NAMALWA (cell line): ENCODE data around the gene CCDC106.

Source experiments
- DNase-seq: peaks from one replicate; pipeline ENCODE4 v3.0.0-alpha.2; 2015; ENCODE audit warnings: low spot score

CCDC106 gene

DNA sequence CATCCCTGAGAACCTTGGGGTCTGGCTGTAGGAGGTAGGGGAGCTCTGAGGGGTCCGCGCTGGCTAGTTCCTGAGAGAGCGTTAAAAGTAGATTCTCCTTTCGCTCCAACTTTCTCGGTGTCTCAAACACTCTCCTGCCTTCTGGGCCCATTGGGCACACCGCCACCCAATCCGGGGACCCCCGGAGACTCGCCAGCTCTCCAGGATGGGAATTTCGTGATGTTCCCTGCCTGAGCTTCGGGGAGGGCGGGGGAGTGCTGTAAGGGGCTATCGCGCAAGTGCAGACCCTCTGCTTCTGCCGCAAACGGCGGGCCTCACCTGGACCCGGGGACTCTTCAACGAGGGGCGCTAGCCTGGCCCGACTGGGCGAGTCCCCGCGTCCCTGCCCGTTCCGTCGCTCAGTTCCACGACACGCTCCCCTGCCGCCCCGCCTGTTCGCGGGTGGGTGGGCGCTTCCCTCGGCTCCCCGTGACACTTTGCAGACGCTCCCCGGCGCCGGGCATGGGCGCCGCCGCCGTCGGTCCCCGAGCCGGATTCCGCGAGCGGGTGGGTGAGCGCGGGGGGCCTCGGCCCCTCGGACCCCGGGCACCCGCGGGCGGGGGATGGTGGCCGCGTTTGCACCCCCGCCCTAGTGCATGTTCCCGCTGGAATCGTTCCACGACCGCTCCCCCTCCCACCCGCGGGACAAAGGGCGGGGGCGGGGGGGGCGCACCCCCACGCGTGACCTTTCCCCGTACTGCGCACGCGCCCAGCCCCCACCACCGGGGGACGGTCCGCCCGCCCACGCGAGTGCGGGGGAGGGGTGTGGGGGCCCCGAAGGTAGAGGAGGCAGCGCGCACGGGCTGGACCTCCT, at the start of gene CCDC106:
TSS of gene CCDC106 (plus strand) at position 481 of the 853 bp plus-strand sequence. CDS start 835 bp downstream, outside the sequence.
- peak; percentile 71 for DNase-seq

DNA sequence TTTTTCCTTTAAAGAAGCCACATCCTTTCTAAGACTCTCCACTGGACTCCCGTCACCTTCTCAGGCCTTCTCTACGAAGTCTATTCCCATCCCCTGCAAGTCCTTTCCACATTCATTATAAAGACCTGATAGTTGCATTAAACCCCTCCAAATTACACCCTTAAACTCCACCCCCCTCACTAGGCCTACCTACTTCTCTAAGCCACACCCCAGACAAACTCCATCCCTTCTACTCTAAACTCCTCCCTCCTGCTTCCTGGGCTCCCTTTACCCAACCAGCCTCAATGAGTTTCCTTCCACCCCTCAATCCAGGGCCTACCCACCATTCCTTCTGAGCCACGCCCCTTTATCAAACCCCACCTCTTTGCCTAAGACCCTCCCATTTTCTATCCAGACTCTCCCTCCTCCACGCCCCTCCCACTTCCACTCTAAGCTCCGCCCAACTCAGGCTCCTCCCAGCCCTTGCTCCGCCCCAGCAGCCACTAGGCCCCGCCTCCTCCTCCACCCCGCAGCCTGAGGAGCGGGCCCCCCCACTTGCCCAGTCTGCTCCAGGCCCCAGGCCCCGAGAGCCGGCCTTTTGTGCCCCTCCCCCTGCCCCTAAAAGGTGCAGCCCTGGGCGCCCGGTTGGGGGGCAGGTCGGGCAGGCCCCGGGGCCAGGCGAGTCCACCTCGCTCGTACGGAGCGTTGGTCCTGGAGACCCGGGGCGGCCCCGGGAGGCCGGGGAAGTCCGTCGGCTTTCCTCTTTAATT, 49.1 kb upstream of the CCDC106 start:
- peak; percentile 98 for DNase-seq

DNA sequence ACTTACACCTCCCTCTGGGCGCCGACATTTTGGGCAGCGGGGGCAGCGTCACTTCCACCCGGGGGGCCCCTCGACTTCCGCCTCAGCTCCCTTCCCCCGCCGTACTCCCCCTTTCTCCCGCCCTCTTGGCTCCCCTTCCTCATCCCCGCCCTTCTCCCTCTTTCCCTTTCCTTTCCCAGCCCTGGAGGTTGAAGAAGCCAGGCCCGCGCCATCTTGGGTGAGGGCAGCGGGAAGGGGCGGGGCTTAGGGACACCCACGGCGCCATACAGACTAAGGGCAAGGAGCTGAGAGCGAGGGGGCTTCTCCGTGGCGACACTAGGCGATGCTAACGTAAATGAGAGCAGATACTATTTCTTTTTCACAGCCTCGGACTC, 48.6 kb upstream of the CCDC106 start, which contains the start of gene FIZ1:
TSS of gene FIZ1 (minus strand) at position 50 of the 374 bp plus-strand sequence. CDS start 1,652 bp downstream, outside the sequence.
- peak; percentile 97 for DNase-seq

DNA sequence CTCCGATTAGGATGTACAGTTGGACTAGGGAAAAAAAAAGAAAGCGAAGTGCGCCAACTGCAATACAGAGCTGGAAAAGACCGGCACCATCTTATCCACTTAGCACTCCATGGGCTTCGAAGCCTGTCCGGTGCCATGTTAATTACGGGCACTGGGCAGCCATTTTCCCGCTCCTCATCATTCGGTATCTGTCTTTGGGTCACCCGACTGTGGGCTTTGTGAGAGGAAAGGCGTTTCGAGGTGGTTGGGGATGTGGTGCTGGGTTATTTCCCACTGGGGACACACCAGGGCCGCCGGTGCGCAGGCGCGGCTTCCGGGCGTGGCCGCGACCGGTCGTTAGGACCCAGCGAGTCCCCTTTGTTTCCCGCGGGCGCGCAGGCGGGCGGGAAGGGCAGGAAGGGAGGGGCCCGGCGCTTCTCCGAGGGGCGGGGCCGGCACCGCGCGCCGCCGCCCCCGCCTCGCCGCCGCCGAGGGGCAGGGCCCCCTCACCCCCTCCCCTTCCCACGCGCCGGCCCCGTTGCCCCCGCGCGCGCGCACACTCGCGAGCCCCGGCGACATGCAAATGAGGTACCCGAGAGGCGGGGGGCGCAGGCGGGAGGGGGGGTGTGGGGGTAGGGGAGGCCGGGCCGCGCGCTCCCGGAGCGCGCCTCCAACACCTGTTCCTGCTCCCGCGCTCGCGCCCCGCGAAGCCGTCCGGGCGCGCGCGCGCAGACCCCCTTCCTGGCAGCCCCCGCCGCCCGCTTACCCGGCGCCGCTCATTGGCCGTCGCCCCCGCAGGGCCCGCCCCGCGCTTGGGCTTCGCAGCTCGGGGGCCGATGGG, 48.0 kb upstream of the CCDC106 start, which contains the start of gene ZNF524:
TSS of gene ZNF524 (plus strand) at position 447 of the 820 bp plus-strand sequence. CDS start 1,825 bp downstream, outside the sequence.
- peak; percentile 94 for DNase-seq

DNA sequence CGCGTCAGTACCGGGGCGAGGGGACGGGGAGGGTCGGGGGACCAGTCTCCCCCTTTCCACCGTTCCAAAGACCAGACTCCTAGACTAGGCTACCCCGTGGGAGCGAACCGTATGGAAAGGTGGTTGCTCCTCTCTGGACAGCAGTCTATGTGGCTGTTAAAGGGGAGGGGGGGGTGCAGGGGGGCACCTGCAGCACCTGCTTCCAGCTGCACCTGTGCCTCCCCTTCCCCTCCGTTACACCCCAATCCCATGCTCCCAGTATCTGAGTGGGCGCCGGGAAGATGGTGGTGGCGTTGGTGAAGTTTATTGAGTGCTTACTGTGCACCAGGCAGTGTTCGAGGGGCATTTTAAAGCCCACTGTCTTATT, 47.4 kb upstream of the CCDC106 start:
- no peak for DNase-seq

DNA sequence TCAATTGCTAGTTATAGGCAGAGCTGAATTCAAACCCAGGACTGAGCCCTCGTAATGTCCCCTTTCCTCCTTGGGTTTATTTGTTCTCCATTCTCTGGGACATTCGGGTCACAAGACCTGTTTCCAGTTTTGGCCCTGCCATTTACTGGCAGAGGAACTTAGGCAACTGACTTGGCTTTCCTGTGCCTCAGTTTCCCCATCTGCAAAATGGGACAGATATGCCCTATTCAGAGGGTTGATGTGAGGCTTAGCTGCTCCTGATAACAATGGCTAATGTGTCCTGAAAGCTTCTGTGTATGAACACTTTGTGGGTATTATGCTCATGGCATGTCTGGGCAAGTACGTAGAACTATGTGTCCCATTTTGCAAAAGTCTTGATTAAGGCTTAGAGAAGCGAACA, 46.9 kb upstream of the CCDC106 start:
- peak; percentile 43 for DNase-seq

DNA sequence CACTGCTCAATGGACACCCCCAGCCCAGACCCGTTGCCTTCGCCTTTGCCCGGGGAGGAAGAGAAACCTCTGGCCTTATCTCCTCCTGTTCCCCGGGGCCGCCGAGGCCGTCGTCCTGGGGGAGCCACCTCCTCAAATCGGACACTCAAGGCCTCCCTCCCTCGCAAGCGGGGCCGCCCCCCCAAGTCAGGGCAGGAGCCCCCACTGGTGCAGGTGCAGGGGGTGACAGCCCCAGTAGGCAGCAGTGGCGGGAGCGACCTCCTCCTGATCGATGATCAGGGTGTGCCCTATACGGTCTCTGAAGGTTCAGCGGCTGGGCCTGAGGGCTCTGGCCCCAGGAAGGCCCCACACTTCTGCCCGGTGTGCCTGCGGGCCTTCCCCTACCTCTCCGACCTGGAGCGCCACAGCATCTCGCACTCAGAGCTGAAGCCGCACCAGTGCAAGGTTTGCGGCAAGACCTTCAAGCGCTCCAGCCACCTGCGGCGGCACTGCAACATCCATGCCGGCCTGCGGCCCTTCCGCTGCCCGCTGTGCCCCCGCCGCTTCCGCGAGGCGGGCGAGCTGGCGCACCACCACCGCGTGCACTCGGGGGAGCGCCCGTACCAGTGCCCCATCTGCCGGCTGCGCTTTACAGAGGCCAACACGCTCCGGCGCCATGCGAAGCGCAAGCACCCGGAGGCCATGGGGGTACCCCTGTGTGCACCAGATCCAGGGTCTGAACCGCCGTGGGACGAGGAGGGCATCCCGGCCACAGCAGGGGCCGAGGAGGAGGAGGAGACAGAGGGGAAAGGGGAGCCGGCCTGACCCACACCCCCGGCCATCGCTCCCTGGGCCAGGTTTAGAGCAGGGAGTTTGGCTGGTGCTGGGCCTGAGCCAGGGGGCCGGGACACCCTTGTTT, 45.7 kb upstream of the CCDC106 start:
- DNase-seq, result no peak

DNA sequence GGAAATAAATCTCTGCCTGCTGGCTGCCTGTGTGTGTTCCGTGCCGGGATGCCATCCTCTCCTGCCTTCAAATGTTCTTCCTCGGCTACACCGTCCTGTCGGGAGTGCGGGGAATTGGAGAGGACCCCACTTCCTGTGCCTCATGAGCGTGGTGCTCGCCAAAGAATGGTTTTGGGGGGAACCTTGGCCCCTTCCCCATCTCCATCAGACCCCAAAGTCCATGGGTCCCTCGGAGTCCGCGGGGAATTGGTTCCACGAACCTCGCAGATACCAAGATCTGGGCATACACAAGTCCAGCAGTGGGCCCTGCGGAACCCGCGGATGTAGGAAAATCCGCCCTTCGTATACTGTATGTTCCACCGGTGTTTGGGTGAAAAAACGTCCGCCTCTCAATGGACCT, 44.9 kb upstream of the CCDC106 start:
- DNase-seq, result no peak

DNA sequence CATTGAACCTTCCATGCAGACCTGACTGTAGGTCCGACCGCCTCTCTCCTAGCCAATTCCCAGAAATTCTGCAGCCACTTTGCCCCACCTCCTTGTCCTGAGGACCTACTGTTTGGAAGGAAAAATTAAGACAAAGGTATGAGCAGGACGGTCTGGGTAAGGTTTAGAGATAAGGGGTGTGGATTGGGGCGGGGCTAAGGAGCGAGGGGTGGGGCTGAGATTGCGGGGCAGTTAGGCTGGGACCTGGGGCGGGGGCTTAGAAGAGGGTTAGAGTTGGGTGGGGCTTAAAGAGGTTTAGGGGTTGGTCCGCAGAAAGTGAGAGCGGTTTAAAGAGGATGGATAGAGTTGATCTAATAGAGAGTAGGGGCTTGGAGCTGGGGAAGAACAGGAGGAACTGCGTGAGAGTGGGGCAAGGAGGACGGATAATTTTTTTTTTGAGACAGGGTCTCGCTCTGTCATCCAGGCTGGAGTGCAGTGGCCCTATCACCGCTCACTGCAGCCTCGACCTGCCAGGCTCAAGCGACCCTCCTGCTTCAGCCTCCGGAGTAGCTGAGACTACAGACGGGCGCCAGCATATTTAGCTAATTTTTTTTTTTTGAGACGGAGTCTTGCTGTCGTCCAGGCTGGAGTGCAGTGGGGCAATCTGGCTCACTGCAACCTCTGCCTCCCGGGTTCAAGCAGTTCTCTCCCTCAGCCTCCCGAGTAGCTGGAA, 44.3 kb upstream of the CCDC106 start:
- DNase-seq, result no peak

DNA sequence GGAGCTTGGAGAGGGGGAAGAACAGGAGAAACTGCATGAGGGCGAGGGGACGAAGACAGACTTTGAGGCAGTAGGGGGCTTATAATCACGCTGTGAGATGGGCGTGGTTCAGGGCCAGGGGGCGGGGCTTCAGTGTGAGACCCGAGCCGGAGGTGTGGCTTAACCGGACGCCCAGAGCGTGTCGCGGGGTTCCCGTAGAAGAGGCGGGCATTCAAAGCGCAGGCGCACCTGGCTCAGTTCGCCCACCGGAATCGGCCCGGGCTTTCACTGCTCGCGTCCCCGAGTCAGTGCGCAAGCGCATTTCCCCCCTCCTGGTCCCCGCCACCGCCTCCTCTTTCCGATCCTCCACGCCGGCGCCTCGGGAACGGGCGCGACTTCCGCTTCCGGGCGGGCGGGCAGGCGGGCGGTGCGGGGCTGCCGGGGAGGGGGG, 42.8 kb upstream of the CCDC106 start:
- DNase-seq, result peak; percentile 98

DNA sequence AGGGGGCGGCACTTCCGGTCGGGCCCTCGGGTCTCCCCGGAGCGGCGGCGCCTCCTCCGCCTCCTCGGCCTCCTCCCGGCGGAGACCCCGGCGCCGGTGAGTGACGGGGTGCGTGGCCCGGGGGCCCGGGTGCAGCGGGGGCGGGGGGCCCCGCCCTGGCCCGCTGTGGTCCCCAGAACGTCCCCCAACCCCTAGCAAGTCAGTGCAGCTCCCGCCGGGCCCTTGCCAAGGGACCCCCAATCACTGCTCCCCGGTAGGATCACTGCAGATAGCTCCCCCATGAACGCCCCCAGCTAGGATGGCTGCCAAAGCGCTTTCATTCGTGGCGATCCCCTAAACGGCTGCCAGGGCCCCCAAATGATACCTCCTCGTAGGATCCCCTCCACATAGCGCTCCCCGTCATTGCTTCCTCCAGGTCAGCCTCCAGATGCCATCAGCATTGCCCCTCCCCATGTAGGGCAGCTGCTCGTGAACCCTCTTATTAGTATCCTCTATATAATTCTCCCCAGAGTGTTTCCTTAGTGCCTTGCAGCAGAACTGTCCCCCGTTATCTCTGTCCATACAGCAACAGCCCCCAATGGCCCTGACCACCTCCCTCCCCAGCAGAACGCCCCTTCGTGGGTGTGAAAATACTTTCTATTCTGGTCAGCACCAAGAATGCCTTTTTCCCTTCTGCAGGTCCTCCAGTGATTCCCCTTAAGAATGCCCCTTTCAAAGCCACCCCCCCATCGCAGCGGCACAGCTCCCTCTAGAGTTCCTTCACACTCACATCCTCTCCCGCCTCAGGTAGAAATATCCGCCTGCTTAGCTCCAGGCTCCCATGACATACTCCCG, 42.2 kb upstream of the CCDC106 start, which contains the start of gene ZNF865:
TSS of gene ZNF865 (plus strand) at position 11 of the 834 bp plus-strand sequence. CDS start 7,972 bp downstream, outside the sequence.
- peak; percentile 84 for DNase-seq

DNA sequence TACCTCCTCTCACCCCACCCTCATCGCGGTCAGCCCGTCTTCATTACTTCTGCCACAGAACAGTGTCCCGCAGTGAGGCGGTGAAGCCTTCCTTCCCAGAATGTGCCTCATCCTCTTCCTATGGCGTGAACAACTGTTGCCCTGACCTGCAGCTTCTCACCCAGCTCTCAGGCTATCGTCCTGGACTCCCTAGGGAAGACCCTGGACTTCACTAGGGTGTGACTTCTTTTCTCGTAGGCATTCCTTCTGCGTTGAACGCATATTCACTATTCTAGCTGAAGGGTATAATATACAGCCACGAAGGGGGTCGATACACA, 41.6 kb upstream of the CCDC106 start:
- DNase-seq, result no peak

DNA sequence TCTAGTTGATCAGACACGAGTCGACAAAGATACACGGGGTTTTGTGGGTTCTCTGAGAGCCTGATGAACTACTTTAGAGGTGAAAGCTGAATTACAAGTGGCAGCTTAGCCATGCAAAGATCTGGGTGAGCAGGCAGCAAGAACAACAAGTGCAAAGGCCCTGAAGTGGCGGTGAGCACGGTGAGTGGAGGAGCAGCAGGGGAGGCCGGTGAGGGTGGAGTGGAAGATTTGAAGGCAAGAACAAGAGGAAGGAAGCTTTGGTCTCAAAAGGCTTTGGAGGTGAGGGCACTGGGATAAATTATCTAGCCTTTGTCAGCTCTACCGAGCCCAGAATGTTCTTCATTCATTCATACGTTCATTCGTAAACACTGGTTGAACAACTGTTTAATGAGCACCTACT, 41.2 kb upstream of the CCDC106 start:
- DNase-seq, result no peak

DNA sequence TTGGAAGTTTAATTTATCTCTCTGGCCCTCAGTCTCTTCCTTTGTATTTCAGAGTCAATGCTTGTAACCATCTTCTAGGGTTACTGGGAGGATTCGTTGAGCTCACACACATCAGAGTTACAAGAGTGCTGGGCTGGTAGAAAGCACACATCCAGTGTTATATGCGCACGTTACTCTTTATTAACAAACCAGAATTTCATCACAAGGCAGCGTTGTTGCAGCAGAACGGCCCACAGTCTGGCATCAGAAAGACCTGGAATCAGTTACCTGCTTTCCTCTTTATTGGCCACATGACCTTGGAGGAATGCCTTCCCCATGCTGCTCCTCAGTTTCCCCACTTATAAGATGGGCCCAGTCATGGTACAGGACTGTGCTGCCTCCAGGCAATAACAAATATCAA, 38.7 kb upstream of the CCDC106 start:
- DNase-seq, result no peak

DNA sequence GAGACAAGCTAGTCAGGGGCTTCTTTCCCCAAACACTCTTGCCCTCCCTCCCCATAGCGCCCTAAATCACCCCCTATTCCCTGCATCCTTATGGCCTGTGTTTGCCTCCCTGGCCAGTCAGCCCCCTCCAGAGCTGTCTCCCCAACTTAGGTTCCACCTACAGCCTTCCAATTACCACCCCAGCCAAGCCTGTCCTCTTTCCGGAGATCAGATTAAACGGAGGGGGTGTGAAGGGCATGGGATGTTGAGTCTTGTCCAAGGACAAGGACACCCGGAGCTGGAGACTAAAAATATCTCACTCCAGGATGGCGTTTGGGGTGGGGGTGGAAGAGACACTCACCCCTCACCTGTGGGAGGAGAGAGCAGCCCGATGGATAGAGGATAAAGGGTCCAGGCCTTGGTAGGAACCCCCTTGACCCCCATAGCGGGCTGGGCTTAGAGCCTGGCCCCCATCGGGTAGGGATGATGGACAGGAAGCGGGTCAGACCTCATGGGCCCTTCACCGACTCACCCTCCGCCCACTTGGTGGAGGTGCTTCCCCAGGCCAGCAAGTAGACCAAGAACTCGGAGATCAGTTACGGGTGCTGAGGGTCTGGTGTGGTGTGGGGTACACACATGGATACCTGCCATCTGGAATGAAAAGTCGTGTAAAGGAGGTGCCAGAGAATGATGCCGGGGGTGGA, 36.6 kb upstream of the CCDC106 start:
- no peak for DNase-seq

DNA sequence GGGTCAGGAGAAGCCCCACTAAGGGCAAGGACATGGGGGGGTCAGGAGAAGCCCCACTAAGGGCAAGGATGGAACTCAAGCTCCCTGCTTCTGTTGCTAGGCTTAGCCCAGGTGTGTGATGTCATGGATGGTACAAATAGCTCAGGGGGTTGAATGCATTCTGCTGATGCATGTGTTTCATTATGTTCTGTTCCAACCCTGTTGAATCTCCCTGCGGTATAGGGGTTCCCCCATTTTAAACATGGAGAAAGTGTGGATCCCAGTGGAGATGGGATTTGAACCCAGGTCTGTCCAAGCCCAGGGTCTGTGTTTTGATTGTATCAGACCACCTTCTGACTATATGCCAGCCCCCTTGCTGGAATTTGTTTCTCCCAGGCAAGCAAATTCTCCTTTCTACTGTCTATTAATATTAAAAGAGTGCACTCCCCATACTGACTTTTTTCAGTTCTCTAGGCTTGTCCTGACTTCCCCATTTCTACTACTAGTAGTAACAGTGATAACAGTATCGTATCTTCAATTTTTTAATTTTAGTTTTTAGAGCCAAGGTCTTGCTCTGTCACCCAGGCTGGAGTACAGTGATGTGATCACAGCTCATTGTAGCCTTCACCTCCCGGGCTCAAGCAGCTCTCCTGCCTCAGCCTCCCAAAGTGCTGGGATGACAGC, 35.9 kb upstream of the CCDC106 start:
- no peak for DNase-seq

DNA sequence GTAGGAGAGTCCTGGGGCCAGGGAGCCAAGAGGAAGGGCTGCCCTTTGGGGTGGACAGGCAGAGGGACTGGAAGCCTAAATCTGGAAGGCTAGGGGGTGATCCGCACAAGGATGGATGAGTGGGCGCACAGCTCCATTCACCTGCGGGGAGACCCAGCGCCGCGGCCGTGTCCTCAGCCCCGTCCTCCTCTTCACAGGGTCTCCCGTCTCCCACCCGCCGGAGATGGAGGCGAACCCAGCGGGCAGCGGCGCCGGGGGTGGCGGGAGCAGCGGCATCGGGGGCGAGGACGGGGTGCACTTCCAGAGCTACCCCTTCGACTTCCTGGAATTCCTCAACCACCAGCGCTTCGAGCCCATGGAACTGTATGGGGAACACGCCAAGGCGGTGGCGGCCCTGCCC, 34.6 kb upstream of the CCDC106 start:
- no peak for DNase-seq

DNA sequence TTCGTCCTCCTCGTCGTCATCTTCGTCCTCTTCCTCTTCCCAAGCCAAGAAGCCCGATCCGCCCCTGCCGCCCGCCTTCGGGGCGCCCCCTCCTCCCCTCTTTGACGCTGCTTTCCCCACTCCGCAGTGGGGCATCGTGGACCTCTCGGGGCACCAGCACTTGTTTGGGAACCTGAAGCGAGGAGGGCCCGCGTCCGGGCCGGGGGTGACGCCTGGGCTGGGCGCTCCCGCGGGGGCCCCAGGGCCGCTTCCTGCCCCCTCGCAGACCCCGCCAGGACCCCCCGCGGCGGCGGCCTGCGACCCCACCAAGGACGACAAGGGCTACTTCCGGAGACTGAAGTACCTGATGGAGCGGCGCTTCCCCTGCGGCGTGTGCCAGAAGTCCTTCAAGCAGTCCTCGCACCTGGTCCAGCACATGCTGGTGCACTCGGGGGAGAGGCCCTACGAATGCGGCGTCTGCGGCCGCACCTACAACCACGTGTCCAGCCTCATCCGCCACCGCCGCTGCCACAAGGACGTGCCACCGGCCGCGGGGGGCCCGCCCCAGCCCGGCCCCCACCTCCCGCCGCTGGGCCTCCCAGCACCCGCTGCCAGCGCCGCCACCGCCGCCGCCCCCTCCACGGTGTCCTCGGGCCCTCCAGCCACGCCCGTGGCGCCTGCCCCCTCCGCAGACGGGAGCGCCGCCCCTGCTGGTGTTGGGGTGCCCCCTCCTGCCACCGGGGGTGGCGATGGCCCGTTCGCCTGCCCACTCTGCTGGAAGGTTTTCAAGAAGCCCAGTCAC, 33.9 kb upstream of the CCDC106 start:
- no peak for DNase-seq
